Activated CD8-positive, alpha-beta memory T cell treated with anti-CD3 and anti-CD28 coated beads for 4 hours (primary cell): ENCODE measurements around the gene PRDM16.

Experiments used
- DNase-seq, 2 donors: peaks; one replicate each; pipeline ENCODE4 v3.0.0-alpha.2; 2020; ENCODE audit warnings: low read depth in 2 of 2

PRDM16 gene

DNA sequence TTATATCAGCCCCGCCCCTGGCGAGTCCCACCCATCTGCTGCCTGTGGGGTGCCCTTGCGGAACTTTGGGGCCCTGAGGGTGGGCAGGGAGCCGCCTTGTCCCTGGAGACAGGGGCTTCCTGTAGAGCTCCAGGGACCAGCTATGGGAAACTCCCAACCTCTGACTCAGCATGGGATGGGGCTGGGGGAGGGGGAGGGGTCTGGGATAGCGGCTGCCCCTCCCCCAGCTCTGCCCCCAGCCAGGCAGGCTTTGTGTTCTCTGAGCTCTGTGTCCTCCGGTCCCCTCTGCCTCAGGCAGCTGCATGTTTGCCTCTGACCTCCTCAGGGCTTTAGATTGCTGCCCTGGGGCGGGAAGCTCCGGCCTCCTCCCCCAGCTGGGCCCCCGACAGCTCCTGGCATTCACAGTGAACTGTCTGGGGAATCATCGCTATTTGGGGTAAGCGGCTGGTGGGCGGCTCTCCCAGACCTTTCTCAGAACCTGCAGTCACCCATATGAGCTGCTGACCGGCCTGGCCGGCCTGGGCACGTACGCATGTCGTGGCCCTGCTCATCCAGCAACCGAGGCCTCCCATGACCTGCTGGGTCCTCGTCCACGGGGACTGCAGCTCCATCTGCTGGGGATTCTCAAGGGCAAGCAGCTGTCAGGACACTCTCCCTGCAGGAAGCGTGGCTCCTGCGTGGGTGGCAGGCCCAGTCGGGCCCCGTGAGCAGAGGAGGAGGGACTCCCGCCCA, 402.5 kb downstream of the PRDM16 start:
- no peak for DNase-seq

DNA sequence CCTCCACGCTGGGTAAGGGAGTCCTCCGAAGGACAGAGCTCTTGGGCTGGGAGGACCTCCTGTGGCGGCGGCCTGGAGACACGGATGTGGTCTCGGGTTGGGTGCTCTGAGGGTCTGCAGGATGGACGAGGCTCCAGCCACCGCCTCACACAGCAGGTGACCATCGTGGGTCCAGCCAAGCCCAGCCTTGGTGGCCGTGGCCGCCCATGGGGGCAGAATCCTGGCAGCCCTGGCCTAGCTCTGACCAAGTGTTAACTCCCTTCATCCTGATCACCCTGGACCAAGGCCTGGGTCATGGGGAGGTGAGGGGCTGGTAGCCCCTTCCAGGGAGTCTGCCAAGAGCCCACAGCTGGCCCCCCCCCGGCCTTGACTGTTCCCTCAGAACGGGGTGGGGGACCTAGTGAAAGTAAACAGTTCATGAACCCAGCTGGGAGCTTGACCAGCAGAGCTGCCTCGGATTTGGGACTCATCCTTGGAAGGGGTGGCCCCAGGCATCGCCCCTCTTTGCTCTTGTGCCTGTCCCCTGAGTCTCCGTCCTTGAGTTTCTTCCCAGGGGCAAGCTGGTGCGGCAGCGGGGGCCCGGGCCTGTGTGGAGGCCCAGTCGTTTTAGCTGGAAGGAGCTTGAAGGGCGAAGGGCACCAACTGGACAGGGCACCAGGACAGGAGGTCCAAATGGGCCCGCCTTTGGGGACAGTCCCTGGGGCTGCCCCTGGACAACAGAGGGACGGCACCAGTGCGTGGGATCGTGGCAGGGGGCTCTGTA, 403.3 kb downstream of the PRDM16 start:
- DNase-seq: no peak

DNA sequence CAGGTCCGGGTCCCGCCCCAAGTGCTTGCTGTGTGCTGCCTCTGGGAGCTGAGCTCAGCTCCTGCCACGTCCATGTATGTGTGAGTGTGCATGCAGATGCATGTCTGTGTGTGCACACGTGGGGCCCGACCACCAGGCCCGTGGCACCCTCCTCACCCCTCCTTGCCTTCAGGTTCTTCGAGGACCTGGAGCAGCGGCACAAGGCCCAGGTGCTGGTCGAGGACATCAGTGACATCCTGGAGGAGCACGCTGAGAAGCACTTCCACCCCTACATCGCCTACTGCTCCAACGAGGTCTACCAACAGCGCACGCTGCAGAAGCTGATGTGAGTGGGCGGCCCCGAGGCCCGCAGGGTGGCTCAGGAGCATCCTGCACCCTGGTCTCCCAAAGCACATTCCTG, 403.9 kb downstream of the PRDM16 start:
- DNase-seq: no peak

DNA sequence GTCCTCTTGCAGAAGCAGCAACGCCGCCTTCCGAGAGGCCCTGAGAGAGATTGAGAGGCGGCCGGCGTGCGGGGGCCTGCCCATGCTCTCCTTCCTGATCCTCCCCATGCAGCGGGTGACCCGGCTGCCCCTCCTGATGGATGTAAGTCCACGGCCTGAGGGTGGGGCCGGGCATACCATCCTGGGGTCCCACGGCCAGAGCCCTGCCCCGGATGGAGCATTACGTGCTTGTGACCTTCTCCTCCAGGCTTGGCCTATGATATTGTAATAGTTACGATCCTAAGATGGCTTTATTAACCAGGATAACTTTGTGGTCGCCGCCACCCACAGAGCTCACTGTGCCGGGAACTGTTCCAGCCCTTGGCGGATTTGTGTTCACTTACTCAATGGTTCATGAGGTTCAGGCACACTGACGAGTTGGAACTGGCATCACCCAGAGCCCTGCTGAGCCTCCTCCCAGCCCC, 404.4 kb downstream of the PRDM16 start:
- DNase-seq: no peak

DNA sequence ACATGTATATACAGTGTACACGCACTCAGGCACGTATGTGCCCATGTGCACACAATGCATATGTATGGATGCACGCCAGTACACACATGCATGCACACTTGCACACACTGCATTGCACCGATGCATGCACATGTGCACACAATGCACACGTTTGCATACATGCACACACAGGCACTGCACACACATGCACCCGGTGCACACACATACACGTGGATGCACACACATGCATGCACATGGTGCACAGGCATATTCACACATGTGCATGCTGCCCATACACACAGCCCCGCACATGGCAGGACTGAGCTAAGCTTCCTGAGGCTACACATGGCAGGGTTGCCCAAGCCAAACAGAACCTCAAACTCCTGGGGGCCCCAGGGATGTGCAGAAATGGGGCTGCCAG, 405.0 kb downstream of the PRDM16 start:
- DNase-seq: no peak

DNA sequence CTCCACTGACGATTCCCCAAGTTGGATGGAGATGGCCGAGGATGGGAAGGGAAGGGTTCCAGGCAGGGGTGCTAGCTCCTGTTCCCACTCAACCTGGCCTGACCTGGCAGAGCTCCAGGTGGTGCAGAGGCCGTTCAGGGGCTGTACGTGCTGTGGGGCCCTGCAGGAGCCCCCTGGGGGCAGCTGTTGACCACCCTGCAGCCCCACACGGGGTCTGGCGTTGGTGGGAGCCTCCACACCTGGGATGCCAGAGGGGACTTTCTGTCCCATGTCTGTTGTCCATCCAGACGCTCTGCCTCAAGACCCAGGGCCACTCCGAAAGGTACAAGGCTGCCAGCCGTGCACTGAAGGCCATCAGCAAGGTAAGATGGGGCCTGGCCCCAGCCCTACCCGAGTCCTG, 405.4 kb downstream of the PRDM16 start:
- DNase-seq: no peak

DNA sequence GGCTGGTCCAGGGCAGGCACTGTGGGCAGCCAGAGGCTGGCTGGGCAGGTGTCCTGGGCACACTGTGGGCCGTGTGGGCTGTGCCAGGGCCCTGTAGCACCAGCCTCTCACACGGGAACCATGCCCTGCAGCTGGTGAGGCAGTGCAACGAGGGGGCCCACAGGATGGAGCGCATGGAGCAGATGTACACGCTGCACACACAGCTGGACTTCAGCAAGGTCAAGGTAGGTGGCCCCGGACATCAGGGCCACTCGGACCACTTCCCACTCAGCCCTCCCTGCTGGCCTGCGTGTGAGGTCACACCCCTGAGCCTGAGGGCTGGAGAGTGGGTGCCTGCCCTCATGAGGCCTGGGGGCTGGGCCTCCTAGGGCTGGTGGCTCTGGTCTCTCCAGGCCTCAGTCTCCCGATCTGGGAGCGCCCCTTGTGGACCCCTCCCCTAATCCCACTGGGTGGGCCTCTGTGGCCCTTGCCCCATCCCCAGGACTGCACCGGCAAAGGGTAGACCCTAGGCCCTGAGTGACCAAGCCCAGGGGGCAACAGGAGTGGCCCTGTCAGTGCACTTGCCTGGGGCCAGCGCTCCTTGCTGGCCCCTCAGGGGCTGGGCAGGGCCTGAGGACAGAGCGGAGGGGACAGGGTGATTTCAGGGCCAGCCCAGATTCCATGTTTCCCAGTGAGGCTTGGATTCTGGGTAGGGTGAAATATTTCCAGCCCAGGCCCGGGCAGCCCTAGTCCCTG, 407.0 kb downstream of the PRDM16 start:
- no peak for DNase-seq

DNA sequence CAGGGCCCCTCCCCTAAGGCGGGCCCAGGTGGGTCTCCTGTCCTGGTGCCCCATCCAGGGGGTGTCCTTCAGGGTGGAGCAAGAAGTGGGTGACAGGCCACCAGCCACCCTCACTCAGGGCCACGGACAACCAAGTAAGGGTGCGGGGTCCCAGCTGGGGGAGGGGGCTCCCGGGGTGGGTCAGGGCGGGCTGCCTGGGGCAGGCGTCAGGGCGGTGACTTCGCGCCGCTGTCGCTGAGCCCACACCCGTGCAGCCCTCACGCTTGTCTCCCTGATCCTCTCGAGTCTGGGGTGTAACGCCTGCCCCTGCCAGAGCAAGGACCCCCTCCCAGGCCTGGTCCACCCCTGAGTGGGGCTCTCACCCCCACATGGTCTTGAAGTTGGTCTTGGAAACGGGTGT, 407.7 kb downstream of the PRDM16 start:
- no peak for DNase-seq

DNA sequence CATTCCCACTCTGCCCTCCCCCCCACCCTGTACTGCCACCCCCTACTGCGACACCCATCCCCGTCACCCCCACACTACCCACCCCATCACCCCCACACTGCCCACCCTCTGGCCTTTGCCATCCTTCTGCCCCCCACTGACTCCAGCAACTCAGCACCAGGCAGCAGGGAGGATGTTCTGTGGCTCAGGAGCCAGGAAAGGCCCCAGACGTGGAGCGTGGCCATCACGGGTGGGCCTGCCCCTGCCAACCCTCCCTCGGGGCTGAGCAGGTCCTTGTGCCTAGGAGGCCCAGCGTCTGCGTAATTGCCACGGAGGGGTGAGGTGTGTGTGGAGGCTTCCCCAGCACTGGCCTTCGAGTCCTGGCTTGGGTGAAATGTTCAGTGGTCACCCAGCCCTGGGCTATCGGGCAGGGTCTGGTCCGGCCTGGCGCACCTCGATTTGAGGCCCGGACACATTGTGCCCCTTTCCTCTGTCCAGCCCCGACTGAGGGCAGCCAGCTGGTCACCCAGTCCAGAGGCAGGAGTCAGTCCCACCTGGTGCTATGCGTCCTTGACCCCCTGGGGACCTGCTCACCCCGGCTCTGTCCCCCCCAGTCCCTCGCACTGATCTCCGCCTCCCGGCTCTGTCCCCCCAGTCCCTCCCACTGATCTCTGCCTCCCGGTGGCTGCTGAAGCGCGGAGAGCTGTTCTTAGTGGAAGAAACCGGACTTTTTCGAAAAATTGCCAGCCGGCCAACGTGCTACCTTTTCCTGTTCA, 408.4 kb downstream of the PRDM16 start:
- DNase-seq: no peak

DNA sequence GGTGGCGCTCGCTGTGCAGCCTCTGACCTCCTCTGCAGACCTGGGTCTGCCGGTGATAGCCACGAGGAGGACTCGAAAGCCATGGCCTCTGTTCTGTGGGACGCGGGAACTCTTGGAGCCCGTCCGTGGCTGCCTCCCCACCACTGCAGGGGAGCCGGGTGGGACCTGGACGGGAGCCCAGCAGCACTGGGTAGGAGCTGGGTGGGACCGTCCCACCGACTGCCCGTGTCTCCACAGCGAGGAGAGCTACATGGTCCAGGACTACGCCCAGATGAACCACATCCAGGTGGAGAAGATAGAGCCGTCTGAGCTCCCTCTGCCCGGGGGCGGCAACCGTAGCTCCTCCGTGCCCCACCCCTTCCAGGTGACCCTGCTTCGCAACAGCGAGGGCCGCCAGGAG, 409.2 kb downstream of the PRDM16 start:
- no peak for DNase-seq

DNA sequence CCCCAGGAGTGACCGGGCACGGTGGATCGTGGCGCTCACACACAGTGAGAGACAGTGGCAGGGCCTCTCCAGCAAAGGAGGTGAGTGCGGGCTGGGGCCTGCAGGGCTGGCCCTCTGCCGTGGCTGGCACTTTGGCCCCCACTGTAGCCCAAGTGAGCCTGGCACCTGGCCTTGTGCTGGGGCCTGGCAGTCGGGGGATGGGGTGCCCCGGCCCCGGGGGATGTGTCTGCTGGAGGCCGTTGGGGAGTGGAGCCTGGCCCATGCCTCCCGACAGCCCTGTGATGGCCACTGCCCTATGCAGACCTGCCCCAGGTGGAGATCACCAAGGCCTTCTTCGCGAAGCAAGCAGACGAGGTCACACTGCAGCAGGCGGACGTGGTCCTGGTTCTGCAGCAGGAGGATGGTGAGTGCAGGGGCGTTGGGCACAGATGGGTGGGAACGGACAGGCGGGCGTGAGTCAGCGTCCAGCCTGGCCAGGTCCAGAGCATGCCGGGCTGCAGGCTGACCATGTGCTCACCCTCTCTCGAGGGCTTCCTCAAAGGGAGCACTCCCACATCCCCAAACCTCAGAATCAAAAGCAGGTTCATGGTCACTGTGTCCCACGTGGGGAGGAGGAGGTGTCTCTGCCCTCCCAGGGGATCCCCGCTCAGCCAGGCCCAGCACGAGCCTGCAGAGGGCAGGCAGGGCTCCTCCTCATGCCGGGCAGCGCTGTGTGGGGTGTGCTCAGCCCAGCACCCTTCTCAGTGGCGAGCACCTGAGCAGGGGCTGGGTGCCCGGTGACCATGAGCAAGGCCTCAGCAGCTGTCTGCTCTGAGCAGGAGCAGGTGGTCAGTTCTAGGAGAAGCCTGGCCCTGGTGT, 410.7 kb downstream of the PRDM16 start:
- no peak for DNase-seq

DNA sequence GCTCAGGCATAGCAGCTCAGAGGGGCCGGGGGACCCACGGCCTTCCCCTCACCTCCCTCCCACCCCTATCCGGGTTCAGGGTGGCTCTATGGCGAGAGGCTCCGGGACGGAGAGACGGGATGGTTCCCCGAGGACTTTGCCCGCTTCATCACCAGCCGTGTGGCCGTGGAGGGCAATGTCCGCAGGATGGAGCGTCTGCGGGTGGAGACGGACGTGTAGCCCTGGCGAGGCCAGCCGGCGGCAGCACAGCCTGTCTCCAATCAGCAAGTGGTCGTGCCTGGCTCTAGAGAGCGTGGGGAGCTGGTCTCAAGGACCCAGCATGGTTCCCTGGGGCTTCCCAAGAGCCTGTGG, 411.3 kb downstream of the PRDM16 start:
- DNase-seq: no peak

DNA sequence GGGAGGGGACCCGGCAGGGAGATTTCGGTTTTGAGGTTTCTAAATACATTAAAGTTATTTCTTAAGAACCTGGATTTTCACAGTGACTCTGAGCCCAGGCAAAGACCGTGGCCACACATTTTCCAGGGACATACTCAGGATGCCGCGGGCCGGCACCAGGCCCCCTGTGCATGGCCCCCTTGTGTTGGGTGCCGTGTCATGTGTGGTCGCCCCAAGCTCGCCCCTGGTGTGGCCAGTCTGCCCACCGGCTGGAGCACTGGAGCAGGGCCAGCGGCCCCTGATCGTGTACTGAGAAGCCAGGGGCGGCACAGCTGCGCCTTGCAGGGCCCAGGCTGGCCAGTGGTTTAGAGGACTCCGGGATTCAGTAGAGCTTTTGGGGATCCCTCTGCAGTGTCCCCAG, 412.0 kb downstream of the PRDM16 start:
- no peak for DNase-seq

DNA sequence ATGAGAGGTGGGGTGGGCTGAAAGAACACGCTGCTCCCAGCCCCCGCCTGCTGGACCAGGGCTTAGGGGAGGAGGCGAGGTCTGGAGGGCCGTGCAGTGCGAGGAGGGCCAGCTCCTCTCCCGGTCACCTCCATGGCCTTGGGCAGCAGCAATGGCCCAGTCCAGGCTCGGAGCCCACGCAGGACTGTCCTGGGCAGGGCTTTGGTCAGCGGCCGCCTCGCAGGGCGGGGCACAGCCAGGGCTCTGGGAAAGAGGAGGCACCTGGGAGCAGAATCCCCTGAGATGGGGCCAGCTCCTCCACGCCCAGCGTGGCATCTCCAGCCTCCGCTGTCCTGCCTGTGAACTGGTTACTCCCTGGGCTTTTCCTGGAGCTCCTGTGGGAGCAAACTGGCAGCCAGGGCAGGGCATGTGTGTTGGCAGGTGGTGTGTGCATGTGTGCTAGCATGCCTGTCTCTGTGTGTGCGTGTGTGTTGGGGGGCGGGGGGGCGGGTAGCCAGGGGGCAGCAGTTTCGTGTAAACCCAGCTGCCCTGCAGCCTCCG, 412.9 kb downstream of the PRDM16 start:
- no peak for DNase-seq

DNA sequence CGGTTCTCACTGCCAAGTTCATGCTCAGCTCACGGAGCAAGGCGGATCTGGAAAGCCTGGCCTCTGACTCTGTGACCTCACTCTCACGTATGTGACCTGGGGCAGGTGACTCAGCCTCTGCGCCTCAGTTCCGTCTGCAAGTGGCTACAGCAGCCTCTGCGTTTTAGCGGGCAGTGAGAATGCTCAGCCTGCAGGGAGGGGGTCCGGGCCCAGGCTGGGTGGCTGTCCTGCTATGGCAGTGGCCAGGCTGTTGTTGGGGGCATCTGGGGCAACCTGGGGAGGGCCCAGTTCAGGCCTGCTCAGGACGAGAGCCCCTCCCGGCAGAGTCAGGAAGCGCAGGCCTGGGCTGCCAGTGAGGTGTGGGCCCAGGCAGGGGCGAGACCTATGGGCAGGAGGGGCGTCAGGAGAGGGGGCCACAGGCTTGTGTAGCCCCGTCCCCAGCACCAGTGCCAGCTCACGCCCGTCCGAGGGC, 413.4 kb downstream of the PRDM16 start:
- DNase-seq: no peak

DNA sequence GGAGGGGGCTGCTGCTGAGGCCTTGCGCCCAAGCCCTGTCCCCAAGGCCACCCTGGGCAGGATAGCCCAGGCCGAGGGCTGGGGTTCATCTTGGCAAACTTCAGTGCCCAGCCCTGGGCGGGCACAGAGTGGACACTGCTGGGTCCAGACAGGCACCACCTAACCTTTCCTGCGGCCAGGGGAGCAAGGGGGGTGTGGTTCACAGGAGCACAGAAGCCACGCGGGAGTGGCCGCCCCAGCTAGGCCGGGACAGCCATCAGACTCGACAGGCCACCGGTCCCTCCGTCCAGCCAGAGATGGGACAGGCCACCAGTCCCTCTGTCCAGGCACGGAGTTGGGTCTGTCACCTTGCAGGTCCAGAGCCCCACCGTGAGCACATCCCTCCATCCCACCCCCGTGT, 414.4 kb downstream of the PRDM16 start:
- DNase-seq: no peak

DNA sequence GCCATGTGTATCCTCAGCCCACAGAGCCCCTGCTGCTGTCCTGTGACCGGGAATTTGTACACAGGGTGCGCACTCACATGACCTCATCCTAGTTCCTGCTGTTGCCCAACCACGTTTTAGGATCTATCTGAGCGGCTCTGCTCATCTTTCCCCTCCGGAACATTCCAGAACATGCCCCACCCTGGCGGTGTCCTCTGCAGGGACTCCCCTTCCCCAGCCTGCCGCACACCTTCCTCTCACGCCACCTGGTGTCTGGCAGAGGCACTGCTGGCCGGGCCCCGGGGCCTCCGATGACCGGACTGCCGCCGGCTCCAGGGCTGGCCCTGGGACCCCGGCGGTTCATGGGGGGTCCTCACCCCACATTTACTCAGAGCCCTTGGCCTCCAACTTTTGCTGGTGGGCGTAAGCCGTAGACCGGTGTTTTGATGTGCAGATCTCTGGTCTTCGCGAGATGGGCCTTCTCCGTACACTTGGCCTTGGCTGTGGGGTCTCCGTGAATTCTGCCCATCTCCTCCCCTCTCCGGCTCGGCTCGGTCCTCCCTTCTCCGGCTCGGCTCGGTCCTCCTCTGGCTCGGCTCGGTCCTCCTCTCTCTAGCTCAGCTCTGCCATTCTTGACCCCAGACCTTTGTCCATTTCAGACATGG, 414.9 kb downstream of the PRDM16 start:
- DNase-seq: no peak

DNA sequence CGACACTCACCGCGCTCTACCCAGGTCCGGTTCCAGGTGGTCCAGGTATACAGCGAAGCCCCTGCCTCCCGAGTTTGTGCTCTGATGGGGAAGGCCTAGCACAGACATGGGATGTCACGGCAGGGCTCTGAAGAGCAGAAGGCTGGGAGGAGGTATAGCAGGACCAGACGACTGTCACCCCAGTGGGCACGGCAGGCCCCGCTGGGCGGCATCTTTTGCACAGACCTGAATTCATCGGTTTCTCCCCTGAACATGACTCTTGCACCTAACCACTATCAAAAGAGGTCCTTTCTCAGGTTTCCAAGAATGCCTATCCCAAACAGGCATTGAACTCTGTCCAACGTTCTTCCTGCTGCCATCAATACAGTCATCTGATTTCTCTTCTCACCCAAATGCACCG, 416.0 kb downstream of the PRDM16 start:
- DNase-seq: no peak
